ENCODE results near the gene UTS2R.

The UTS2R gene

DNA sequence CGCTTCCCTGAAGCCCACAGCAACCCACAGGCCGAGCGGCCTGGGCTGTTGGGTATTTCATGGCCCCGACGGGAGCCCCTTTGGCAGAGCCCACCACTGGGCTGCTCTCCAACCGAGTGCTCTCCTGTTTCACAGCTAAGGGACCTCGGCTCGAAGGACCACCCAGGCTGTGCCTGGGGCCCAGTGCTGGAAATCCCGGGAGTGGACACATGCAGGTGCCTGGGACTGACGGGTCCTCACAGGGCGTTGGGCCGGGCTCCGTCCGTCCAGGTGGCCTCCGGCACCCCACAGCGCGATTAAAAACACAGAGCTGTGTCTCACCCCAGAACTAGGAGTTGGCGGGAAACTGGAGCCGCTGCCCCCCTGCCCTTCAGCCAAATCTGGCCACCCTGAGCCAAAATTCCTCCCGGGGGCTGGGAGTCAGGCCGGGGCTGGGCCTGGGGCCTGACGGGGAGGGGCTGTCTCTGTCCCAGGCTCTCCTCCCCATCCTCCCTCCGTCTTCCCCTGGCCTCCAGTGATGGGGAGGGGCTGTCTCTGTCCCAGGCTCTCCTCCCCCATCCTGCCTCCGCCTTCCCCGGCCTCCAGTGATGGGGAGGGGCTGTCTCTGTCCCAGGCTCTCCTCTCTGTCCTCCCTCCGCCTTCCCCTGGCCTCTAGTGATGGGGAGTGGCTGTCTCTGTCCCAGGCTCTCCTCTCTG, 14.1 kb downstream of the UTS2R start:
- Histone ChIP-seq H3K36me3 (replicated peaks; ENCODE audit: low read depth, low read length) (no peaks in the 10 kb centered on the region), H3K79me2 (ENCODE audit: low read length) (no peaks in the 10 kb centered on the region), H3K27ac (ENCODE audit: low read length) (no peak overlapping the region), H2AFZ (ENCODE audit: low read depth, low read length) (no peak overlapping the region), H3K4me2 (ENCODE audit: low read length) (no peak overlapping the region), H4K20me1 (ENCODE audit: insufficient read depth, low read length) (no peaks in the 10 kb centered on the region), H3K4me3 (ENCODE audit: low read length) (no peak overlapping the region), H3K9me3 (ENCODE audit: insufficient read depth, low read length) (no peaks in the 10 kb centered on the region), H3K27me3 (ENCODE audit: low read depth, low read length) (no peaks in the 10 kb centered on the region), H3K4me1 (ENCODE audit: low read length) (no peaks in the 10 kb centered on the region), H3K9ac (ENCODE audit: low read length) (no peak overlapping the region)
- no peak for TF ChIP-seq EZH2phosphoT487 (IDR thresholded peaks at IDR 0.05; ENCODE audit: low read depth)
- TF ChIP-seq, protein P1, sequence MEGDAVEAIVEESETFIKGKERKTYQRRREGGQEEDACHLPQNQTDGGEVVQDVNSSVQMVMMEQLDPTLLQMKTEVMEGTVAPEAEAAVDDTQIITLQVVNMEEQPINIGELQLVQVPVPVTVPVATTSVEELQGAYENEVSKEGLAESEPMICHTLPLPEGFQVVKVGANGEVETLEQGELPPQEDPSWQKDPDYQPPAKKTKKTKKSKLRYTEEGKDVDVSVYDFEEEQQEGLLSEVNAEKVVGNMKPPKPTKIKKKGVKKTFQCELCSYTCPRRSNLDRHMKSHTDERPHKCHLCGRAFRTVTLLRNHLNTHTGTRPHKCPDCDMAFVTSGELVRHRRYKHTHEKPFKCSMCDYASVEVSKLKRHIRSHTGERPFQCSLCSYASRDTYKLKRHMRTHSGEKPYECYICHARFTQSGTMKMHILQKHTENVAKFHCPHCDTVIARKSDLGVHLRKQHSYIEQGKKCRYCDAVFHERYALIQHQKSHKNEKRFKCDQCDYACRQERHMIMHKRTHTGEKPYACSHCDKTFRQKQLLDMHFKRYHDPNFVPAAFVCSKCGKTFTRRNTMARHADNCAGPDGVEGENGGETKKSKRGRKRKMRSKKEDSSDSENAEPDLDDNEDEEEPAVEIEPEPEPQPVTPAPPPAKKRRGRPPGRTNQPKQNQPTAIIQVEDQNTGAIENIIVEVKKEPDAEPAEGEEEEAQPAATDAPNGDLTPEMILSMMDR (IDR thresholded peaks at IDR 0.05; ENCODE audit: low read depth, low read length), result no peak

DNA sequence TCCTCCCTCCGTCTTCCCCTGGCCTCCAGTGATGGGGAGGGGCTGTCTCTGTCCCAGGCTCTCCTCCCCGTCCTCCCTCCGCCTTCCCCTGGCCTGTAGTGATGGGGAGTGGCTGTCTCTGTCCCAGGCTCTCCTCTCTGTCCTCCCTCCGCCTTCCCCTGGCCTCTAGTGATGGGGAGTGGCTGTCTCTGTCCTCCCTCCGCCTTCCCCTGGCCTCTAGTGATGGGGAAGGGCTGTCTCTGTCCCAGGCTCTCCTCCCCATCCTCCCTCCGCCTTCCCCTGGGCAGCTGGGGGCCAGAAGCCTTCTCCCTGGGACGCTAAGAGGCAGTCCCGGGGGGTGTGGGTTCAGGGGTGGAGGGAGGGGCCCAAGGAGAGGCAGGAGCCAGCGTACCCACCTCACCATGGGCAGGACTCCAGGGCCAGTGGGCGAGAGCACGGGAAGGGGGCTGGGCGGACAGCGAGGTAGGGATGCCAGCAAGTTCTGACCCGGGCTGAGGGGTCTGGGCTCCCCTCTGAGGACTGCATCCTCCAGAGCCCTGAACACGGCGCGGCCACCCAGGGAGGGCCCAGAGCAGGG, 14.8 kb downstream of the UTS2R start:
- Histone ChIP-seq H3K4me2 (ENCODE audit: low read length) (no peak overlapping the region), H2AFZ (ENCODE audit: low read depth, low read length) (no peak overlapping the region), H3K27ac (ENCODE audit: low read length) (no peak overlapping the region), H3K27me3 (ENCODE audit: low read depth, low read length) (no peaks in the 10 kb centered on the region), H3K36me3 (replicated peaks; ENCODE audit: low read depth, low read length) (no peaks in the 10 kb centered on the region), H4K20me1 (ENCODE audit: insufficient read depth, low read length) (no peaks in the 10 kb centered on the region), H3K79me2 (ENCODE audit: low read length) (no peaks in the 10 kb centered on the region), H3K9me3 (ENCODE audit: insufficient read depth, low read length) (no peaks in the 10 kb centered on the region), H3K9ac (ENCODE audit: low read length) (no peak overlapping the region), H3K4me3 (ENCODE audit: low read length) (no peak overlapping the region), H3K4me1 (ENCODE audit: low read length) (no peaks in the 10 kb centered on the region)
- TF ChIP-seq, protein P1 (IDR thresholded peaks at IDR 0.05; ENCODE audit: low read depth, low read length), result no peak
- no peak for TF ChIP-seq EZH2phosphoT487 (IDR thresholded peaks at IDR 0.05; ENCODE audit: low read depth)

DNA sequence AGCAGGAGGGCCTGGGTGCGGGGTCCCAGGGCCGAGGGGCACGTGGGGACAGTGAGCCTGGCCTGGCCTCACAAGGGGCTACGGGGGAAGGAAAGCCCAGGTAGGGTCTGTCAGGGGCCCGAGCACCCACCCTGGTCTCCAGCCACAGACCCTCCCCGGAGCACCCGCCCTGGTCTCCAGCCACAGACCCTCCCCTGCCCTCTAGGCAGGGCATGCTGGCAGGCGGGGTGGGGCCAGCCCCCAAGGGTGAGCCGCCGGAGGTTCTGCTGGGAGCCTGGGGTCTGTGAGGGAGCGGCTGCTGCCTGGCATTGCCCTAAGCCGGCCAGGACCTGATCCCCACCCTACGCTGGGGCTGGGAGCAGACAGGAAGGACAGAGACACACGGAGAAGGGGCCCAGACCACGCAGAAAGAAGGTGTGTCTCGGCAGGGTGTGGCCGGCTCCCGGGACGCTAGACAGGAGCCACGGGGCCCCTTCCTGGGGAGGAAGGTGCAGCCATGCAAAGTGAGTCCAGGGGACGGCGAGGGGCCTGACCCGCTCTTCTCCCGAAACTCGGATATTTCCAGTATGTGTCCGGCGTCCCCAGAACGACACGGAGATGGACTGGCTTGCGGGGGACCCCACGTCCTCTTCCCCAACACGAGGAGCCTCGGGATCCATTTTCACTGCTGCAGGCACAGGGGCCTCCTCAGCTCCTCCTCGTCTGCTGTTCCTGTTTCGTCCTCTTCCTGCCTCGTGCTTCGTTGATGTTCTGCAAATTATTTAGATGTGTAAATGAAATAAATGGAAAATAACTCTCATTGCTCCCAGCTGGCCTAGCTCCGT, 15.5 kb downstream of the UTS2R start:
- H3K79me2 ChIP-seq (ENCODE audit: low read length), result no peaks in the 10 kb centered on the region
- TF ChIP-seq, protein P1 (IDR thresholded peaks at IDR 0.05; ENCODE audit: low read depth, low read length), result no peak
- H4K20me1 ChIP-seq (ENCODE audit: insufficient read depth, low read length), result no peaks in the 10 kb centered on the region
- no peak overlapping the region; the same call in 1 of the 2 replicates for H3K4me2 ChIP-seq (ENCODE audit: low read length)
- no peaks in the 10 kb centered on the region for H3K4me1 ChIP-seq (ENCODE audit: low read length)
- H2AFZ ChIP-seq (ENCODE audit: low read depth, low read length), result no peak overlapping the region
- H3K4me3 ChIP-seq (ENCODE audit: low read length), result no peak overlapping the region
- H3K36me3 ChIP-seq (replicated peaks; ENCODE audit: low read depth, low read length), result no peaks in the 10 kb centered on the region
- no peaks in the 10 kb centered on the region for H3K27me3 ChIP-seq (ENCODE audit: low read depth, low read length)
- H3K9me3 ChIP-seq (ENCODE audit: insufficient read depth, low read length), result no peaks in the 10 kb centered on the region
- no peak overlapping the region for H3K9ac ChIP-seq (ENCODE audit: low read length)
- no peak overlapping the region for H3K27ac ChIP-seq (ENCODE audit: low read length)

DNA sequence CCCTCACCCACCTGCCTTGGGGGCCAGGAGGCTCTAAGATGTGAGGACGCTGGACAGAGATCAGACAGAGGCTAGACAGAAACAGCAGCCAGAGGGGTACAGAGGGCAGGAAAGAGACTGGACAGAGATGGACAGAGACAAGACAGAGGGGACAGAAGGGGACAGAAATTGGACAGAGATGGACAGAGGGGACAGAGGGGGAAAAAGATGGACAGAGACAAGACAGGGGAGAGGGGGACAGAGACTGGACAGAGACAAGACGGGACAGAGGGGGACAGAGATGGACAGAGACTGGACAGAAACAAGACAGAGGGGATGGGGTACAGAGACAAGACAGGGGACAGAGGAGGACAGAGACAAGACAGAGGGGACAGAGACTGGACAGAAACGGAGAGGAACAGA, 16.1 kb downstream of the UTS2R start:
- H3K79me2 ChIP-seq (ENCODE audit: low read length), result no peaks in the 10 kb centered on the region
- H4K20me1 ChIP-seq (ENCODE audit: insufficient read depth, low read length), result no peaks in the 10 kb centered on the region
- H3K4me1 ChIP-seq (ENCODE audit: low read length), result no peaks in the 10 kb centered on the region
- H3K36me3 ChIP-seq (replicated peaks; ENCODE audit: low read depth, low read length), result no peaks in the 10 kb centered on the region
- H3K9me3 ChIP-seq (ENCODE audit: insufficient read depth, low read length), result no peaks in the 10 kb centered on the region
- H2AFZ ChIP-seq (ENCODE audit: low read depth, low read length), result no peak overlapping the region
- H3K4me3 ChIP-seq (ENCODE audit: low read length), result no peak overlapping the region
- TF ChIP-seq, protein P1 (IDR thresholded peaks at IDR 0.05; ENCODE audit: low read depth, low read length), result no peak
- TF ChIP-seq EZH2phosphoT487 (IDR thresholded peaks at IDR 0.05; ENCODE audit: low read depth), result no peak
- no peak overlapping the region for H3K9ac ChIP-seq (ENCODE audit: low read length)
- H3K27ac ChIP-seq (ENCODE audit: low read length), result no peak overlapping the region
- H3K27me3 ChIP-seq (ENCODE audit: low read depth, low read length), result no peaks in the 10 kb centered on the region
- H3K4me2 ChIP-seq (ENCODE audit: low read length), result no peak overlapping the region; the same call in 1 of the 2 replicates
